ENCODE results near the gene C1orf35. TPM values are rescaled to one million over a fixed set of nuclear protein-coding genes. Genes with fewer than 3 reads are reported as not detected.

The C1orf35 gene
- total RNA-seq, 1 donor from 2014 or later, result 16.5 TPM

- DNase-seq (ENCODE audit: low read depth), result no peak
- Histone ChIP-seq H3K36me3 (ENCODE audit: control insufficient read depth, insufficient read depth, low read length) (no peaks in the 10 kb centered on the region), H3K4me3 (ENCODE audit: low read depth, low read length) (no peak overlapping the region), H3K27me3 (ENCODE audit: control insufficient read depth, insufficient read depth, low read length) (peaks cover 10% of the 10 kb centered on the region)
- TF ChIP-seq, protein P1, sequence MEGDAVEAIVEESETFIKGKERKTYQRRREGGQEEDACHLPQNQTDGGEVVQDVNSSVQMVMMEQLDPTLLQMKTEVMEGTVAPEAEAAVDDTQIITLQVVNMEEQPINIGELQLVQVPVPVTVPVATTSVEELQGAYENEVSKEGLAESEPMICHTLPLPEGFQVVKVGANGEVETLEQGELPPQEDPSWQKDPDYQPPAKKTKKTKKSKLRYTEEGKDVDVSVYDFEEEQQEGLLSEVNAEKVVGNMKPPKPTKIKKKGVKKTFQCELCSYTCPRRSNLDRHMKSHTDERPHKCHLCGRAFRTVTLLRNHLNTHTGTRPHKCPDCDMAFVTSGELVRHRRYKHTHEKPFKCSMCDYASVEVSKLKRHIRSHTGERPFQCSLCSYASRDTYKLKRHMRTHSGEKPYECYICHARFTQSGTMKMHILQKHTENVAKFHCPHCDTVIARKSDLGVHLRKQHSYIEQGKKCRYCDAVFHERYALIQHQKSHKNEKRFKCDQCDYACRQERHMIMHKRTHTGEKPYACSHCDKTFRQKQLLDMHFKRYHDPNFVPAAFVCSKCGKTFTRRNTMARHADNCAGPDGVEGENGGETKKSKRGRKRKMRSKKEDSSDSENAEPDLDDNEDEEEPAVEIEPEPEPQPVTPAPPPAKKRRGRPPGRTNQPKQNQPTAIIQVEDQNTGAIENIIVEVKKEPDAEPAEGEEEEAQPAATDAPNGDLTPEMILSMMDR (IDR thresholded peaks at IDR 0.05; ENCODE audit: insufficient read depth, low read length, poor library complexity, severe bottlenecking), result no peak
These were observed 24.1 kb downstream of the C1orf35 start for GRCh38 chr1:228079013-228079412.

GRCh38 chr1:228077565-228078330 is 25.4 kb downstream of the C1orf35 start:
- TF ChIP-seq, protein P1 (IDR thresholded peaks at IDR 0.05; ENCODE audit: insufficient read depth, low read length, poor library complexity, severe bottlenecking), result no peak
- H3K36me3 ChIP-seq (ENCODE audit: control insufficient read depth, insufficient read depth, low read length), result no peaks in the 10 kb centered on the region
- no peak for DNase-seq (ENCODE audit: low read depth)
- H3K27me3 ChIP-seq (ENCODE audit: control insufficient read depth, insufficient read depth, low read length), result peaks cover 19% of the 10 kb centered on the region
- H3K4me3 ChIP-seq (ENCODE audit: low read depth, low read length), result no peak overlapping the region

DNA sequence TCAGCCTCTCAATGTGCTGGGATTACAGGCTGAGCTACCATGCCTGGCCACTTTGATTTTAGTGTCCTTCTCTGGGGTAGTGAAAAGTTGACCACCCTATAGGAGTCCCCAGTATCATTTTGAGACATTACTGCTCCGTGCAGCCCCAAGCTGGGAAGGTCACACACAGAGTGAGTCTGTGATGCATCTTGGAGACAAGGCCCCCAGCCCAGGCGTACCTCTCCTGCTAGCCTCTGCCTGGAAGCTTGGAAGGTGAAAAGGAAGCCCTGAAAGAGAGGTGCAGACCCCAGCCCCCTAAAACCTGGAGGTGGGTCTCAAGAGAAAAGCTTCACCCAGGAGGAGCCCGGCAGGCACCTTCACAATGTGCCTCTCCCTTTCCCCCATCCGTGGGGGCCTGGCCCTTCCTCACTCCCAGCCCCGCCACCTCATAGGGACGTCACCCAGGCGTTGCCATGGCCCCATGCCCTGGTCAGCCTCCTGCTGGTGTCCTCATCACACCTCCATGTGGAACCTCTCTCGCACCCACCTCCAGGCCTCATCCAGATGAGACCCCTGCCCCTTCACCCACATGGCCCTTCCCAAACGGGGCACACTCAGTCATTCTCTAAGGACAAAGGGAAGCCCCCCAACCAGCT is 26.2 kb downstream of the C1orf35 start:
- Histone ChIP-seq H3K4me3 (ENCODE audit: low read depth, low read length) (no peak overlapping the region), H3K36me3 (ENCODE audit: control insufficient read depth, insufficient read depth, low read length) (no peaks in the 10 kb centered on the region), H3K27me3 (ENCODE audit: control insufficient read depth, insufficient read depth, low read length) (peaks cover 24% of the 10 kb centered on the region)
- TF ChIP-seq, protein P1 (IDR thresholded peaks at IDR 0.05; ENCODE audit: insufficient read depth, low read length, poor library complexity, severe bottlenecking), result no peak
- no peak for DNase-seq (ENCODE audit: low read depth)

DNA sequence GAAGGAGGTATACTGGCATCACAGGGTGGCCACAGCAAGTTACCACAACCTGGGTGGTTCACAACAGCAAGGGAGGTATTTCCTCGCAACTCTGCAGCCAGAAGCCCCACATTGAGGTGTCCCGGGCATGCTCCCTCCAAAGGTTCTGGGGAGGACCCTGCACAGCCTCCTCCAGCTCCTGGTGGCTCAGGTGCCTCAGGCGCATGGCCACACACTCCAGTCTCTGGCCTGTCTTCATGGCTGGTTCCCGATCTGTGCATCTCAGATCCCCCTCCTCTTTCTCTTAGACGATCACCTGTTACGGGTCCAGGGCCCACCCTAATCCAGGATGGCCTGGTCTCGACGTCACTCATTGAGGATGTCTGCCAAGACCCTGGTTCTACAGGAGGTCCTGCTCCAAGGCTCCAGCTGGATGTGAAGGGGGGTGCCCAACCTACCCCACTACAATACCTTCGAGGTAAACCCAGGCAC is 27.3 kb downstream of the C1orf35 start:
- Histone ChIP-seq H3K27me3 (ENCODE audit: control insufficient read depth, insufficient read depth, low read length) (peaks cover 24% of the 10 kb centered on the region), H3K4me3 (ENCODE audit: low read depth, low read length) (no peak overlapping the region), H3K36me3 (ENCODE audit: control insufficient read depth, insufficient read depth, low read length) (no peaks in the 10 kb centered on the region)
- TF ChIP-seq, protein P1 (IDR thresholded peaks at IDR 0.05; ENCODE audit: insufficient read depth, low read length, poor library complexity, severe bottlenecking), result no peak
- no peak for DNase-seq (ENCODE audit: low read depth)

- TF ChIP-seq, protein P1 (IDR thresholded peaks at IDR 0.05; ENCODE audit: insufficient read depth, low read length, poor library complexity, severe bottlenecking), result no peak
- no peak for DNase-seq (ENCODE audit: low read depth)
- Histone ChIP-seq H3K36me3 (ENCODE audit: control insufficient read depth, insufficient read depth, low read length) (no peaks in the 10 kb centered on the region), H3K4me3 (ENCODE audit: low read depth, low read length) (no peak overlapping the region), H3K27me3 (ENCODE audit: control insufficient read depth, insufficient read depth, low read length) (peaks cover 24% of the 10 kb centered on the region)
These were observed 28.0 kb downstream of the C1orf35 start for GRCh38 chr1:228074954-228075730.
